ENCODE data around the gene C1QTNF9.
"Not testable (repeated sequence)": the region's sequence is repeated elsewhere in the genome, so short reads cannot be mapped to it uniquely, and the experiment has no call there.

Gene C1QTNF9

DNA sequence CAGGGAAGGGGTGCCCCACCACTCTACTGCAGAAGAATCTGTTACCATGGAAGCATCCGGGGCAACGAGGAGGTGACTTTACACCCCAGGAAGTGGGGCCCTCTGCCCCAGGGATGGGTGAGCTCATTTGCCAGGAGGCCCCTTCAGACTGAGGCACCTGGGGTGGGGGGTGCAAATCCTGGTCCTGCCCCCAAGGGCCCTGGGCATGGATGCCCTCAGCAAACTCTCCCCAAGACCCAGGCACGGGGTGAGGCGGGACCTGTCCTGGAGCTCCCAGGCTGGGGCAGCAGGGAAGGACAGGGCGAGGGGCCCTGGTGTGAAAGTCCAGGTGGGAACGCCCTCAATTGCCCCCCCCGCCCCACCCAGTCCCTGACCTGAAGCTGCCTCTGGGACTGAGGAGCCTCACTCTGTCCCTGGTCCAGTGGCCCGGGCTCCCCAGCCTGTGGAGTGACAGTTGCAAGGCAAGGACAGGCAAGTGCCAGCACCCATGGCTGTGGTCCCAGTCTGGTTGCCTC lies 52.5 kb downstream of the C1QTNF9 start:
- H3K4me3 ChIP-seq (ENCODE audit: low read depth, low read length): no peak overlapping the region
- no peak for DNase-seq (ENCODE audit: low read depth)
- TF ChIP-seq, protein P1, sequence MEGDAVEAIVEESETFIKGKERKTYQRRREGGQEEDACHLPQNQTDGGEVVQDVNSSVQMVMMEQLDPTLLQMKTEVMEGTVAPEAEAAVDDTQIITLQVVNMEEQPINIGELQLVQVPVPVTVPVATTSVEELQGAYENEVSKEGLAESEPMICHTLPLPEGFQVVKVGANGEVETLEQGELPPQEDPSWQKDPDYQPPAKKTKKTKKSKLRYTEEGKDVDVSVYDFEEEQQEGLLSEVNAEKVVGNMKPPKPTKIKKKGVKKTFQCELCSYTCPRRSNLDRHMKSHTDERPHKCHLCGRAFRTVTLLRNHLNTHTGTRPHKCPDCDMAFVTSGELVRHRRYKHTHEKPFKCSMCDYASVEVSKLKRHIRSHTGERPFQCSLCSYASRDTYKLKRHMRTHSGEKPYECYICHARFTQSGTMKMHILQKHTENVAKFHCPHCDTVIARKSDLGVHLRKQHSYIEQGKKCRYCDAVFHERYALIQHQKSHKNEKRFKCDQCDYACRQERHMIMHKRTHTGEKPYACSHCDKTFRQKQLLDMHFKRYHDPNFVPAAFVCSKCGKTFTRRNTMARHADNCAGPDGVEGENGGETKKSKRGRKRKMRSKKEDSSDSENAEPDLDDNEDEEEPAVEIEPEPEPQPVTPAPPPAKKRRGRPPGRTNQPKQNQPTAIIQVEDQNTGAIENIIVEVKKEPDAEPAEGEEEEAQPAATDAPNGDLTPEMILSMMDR (conservative IDR thresholded peaks at IDR 0.05; ENCODE audit: low read depth, low read length): no peak

DNA sequence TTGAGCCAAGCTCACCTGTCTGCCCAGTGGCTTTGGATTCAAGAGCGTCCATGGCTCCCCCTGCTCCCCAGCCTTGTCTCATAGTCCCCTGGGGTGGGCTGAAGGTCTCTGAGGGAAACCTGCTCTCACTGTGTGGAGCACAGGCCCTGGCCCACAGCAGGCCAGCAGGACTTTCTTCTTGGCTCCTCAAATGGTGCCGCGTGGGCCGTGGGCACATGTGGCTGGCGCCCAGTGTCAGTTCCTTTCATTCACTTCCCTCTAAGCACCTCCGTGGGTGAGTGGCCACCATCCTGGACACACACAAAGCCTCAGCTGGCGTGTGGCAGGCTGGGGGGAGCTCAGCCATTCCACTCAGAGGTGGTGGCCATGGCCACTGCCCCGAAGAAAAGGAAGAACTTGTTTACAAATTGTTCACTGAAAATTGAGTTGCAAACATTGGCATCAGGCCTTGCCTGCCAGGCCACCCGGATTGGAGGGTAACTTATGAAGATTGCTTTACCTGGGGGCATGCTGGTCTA lies 53.1 kb downstream of the C1QTNF9 start:
- TF ChIP-seq, protein P1 (conservative IDR thresholded peaks at IDR 0.05; ENCODE audit: low read depth, low read length): no peak
- no peak overlapping the region for H3K4me3 ChIP-seq (ENCODE audit: low read depth, low read length)
- DNase-seq (ENCODE audit: low read depth): no peak

DNA sequence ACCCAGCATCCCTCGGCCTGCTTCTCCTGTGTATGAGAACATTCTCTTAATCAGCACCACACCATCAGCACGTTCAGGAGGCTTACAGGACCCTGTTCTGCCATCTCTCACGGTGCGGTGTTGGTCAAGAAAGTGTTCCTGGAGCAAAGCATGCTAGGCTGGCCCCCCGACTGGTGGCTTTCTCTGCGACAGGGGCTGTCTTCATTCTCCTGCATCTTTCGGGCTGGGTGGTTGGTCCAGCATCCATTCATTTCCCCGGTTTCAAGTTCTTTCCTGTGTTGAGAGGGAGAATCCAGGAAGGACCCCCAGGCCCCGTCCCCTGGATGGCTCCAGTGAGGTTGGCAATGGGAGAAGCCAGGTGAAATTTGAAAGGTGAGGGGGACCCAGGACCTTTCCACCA lies 55.8 kb downstream of the C1QTNF9 start:
- TF ChIP-seq, protein P1 (conservative IDR thresholded peaks at IDR 0.05; ENCODE audit: low read depth, low read length): no peak
- H3K4me3 ChIP-seq (ENCODE audit: low read depth, low read length): no peak overlapping the region
- no peak for DNase-seq (ENCODE audit: low read depth)

DNA sequence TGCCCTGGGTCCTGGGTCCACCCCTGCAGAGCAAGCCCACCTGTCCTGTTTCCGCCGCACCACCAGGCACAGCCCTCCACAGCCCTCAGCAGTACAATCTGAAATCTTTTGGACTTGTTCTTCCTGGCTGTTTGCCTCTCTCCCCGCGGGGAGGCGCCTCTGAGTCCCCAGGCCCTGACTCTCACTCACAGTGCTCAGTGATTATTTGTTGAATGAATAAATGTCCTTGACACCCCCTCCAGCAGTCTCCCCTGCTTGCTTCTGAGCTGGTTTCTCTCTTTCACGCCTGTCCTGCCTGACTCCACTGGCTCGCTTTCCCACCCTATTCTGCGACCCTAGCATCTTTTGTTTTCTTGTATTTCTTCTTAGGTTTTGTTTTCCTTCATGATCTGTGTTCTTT lies 56.9 kb downstream of the C1QTNF9 start:
- DNase-seq (ENCODE audit: low read depth): not testable (repeated sequence)

DNA sequence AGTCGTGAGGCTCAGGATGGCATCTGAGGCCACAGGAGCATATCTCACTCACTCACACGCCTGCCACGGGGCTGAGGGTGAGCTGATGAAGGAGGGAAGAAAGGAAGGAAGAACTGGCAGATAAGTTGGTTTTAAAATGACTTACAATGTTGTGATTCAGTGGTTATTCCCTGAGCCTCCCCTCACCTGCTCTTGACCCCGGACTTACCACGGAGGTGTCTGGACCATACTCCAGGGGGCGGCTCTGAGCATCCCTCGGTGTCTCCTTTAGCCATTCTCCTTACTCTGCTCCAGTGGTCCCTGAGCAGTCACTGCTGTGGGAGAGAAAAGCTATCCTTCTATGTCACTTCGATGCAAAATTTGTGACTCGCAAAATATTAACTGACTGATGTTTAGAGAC lies 61.9 kb downstream of the C1QTNF9 start:
- DNase-seq (ENCODE audit: low read depth); H3K4me3 ChIP-seq (ENCODE audit: low read depth, low read length): not testable (repeated sequence)

More for the DNA sequence above, 56.9 kb downstream of the C1QTNF9 start:
- H3K4me3 ChIP-seq (ENCODE audit: low read depth, low read length): not testable (repeated sequence)

All from choroid plexus epithelial cell (primary cell).